Measurements from ENCODE around the gene SORCS2.

The SORCS2 gene

DNA sequence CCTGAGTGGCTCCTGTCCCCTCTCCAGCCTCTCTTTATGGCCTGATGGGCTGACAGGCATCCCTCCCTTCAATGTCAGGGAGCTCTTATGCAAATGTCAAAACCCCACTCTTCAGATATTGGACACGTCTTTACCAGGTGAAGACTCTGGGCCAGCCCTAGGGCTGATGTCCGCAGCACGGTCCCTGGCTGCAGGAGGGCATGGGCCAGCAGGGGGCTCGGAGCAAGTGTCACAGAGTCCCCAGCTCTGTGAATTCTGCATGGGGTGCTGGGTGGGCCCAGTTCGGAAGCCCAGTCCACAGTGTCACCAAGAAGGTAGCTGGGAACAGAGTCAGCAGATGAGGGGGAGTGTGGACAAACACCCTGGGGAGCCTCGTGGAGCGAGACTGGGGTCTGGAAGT is 282.0 kb downstream of the SORCS2 start:
- Histone ChIP-seq H3K27ac (ENCODE audit: low read length) (no peak overlapping the region), H3K9ac (ENCODE audit: low read length) (no peak overlapping the region), H4K20me1 (ENCODE audit: insufficient read depth, low read length) (no peaks in the 10 kb centered on the region), H3K9me3 (ENCODE audit: insufficient read depth, low read length) (no peaks in the 10 kb centered on the region), H3K4me2 (ENCODE audit: low read length) (no peak overlapping the region), H2AFZ (ENCODE audit: low read depth, low read length) (no peak overlapping the region), H3K4me1 (ENCODE audit: low read length) (no peaks in the 10 kb centered on the region), H3K4me3 (ENCODE audit: low read length) (no peak overlapping the region), H3K36me3 (replicated peaks; ENCODE audit: low read depth, low read length) (no peaks in the 10 kb centered on the region), H3K79me2 (ENCODE audit: low read length) (no peaks in the 10 kb centered on the region), H3K27me3 (ENCODE audit: low read depth, low read length) (no peaks in the 10 kb centered on the region)
- TF ChIP-seq EZH2phosphoT487 (IDR thresholded peaks at IDR 0.05; ENCODE audit: low read depth), result no peak
- TF ChIP-seq, protein P1, sequence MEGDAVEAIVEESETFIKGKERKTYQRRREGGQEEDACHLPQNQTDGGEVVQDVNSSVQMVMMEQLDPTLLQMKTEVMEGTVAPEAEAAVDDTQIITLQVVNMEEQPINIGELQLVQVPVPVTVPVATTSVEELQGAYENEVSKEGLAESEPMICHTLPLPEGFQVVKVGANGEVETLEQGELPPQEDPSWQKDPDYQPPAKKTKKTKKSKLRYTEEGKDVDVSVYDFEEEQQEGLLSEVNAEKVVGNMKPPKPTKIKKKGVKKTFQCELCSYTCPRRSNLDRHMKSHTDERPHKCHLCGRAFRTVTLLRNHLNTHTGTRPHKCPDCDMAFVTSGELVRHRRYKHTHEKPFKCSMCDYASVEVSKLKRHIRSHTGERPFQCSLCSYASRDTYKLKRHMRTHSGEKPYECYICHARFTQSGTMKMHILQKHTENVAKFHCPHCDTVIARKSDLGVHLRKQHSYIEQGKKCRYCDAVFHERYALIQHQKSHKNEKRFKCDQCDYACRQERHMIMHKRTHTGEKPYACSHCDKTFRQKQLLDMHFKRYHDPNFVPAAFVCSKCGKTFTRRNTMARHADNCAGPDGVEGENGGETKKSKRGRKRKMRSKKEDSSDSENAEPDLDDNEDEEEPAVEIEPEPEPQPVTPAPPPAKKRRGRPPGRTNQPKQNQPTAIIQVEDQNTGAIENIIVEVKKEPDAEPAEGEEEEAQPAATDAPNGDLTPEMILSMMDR (IDR thresholded peaks at IDR 0.05; ENCODE audit: low read depth, low read length), result no peak

DNA sequence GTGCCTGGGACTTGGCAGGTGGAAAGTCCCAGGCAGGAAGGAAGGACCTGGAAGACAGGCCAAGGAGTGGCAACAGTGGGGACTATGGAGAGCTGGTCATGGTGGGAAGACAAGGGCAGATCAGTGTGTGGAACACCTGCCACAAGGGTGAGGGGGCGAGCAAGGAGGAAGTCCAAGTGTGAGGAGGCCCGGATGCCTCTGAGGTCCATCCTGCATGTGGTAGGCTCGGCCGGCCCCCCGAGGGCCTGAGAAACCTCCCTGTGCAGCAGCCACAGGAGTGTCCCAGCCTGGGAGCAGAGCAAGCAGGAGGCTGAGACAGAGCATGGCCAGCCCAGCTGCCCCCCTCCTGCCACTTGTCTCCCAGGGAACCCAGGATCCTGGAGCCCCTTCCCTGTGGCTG is 282.9 kb downstream of the SORCS2 start:
- TF ChIP-seq, protein P1 (IDR thresholded peaks at IDR 0.05; ENCODE audit: low read depth, low read length), result no peak
- TF ChIP-seq EZH2phosphoT487 (IDR thresholded peaks at IDR 0.05; ENCODE audit: low read depth), result no peak
- no peaks in the 10 kb centered on the region for H4K20me1 ChIP-seq (ENCODE audit: insufficient read depth, low read length)
- no peak overlapping the region for H3K4me2 ChIP-seq (ENCODE audit: low read length)
- H3K27ac ChIP-seq (ENCODE audit: low read length), result no peak overlapping the region
- no peaks in the 10 kb centered on the region for H3K79me2 ChIP-seq (ENCODE audit: low read length)
- H3K36me3 ChIP-seq (replicated peaks; ENCODE audit: low read depth, low read length), result no peaks in the 10 kb centered on the region
- no peak overlapping the region for H2AFZ ChIP-seq (ENCODE audit: low read depth, low read length)
- no peak overlapping the region for H3K4me3 ChIP-seq (ENCODE audit: low read length)
- no peaks in the 10 kb centered on the region for H3K27me3 ChIP-seq (ENCODE audit: low read depth, low read length)
- H3K9me3 ChIP-seq (ENCODE audit: insufficient read depth, low read length), result no peaks in the 10 kb centered on the region
- no peaks in the 10 kb centered on the region for H3K4me1 ChIP-seq (ENCODE audit: low read length)
- no peak overlapping the region for H3K9ac ChIP-seq (ENCODE audit: low read length)

DNA sequence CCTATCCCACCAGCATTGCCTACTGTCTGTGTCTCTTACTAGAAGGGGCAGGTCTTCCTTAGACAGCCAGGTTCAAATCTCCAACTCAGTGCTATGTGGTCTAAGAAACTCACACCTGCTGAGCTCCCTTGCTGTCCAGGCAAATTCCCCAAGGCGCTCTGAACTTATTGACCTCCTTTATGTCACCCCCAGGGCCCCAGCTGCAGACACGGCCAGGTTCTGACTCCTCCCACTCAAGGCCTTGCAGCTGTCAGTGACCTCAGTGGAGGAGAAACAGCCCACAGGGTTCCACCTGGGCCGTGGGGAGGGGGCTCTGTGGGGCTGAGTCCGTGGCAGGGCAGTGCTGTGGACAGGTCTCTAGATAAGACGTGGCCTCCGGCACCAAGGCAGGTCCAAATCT is 284.5 kb downstream of the SORCS2 start:
- Histone ChIP-seq H3K4me2 (ENCODE audit: low read length) (no peak overlapping the region), H3K9ac (ENCODE audit: low read length) (no peak overlapping the region), H4K20me1 (ENCODE audit: insufficient read depth, low read length) (no peaks in the 10 kb centered on the region), H3K79me2 (ENCODE audit: low read length) (no peaks in the 10 kb centered on the region), H3K4me3 (ENCODE audit: low read length) (no peak overlapping the region), H3K36me3 (replicated peaks; ENCODE audit: low read depth, low read length) (no peaks in the 10 kb centered on the region), H2AFZ (ENCODE audit: low read depth, low read length) (no peak overlapping the region), H3K4me1 (ENCODE audit: low read length) (no peaks in the 10 kb centered on the region), H3K27me3 (ENCODE audit: low read depth, low read length) (no peaks in the 10 kb centered on the region), H3K9me3 (ENCODE audit: insufficient read depth, low read length) (no peaks in the 10 kb centered on the region), H3K27ac (ENCODE audit: low read length) (no peak overlapping the region)
- no peak for TF ChIP-seq EZH2phosphoT487 (IDR thresholded peaks at IDR 0.05; ENCODE audit: low read depth)
- TF ChIP-seq, protein P1 (IDR thresholded peaks at IDR 0.05; ENCODE audit: low read depth, low read length), result no peak

DNA sequence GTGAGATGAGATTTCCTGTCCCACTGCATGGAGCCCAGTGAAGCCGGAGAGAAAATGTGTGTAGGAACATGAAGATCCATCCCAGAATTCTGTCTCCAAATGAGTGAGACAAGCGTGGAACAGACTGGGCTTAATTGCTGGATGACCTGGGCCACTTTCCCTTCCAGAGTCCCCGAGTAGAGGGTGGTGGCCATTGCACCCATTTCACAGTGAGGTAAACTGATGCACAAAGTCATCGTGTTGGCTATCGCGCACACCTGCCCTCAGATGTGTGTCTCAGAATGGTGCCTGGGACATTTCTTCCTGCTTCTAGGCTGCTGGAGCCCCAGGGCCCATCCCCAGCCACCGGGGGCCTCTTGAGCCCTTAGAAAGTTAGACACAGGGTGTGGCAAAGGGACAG is 285.4 kb downstream of the SORCS2 start:
- Histone ChIP-seq H3K36me3 (replicated peaks; ENCODE audit: low read depth, low read length) (no peaks in the 10 kb centered on the region), H4K20me1 (ENCODE audit: insufficient read depth, low read length) (no peaks in the 10 kb centered on the region), H3K4me2 (ENCODE audit: low read length) (no peak overlapping the region), H3K27ac (ENCODE audit: low read length) (no peak overlapping the region), H2AFZ (ENCODE audit: low read depth, low read length) (no peak overlapping the region), H3K79me2 (ENCODE audit: low read length) (no peaks in the 10 kb centered on the region), H3K4me1 (ENCODE audit: low read length) (no peaks in the 10 kb centered on the region), H3K9ac (ENCODE audit: low read length) (no peak overlapping the region), H3K4me3 (ENCODE audit: low read length) (no peak overlapping the region), H3K27me3 (ENCODE audit: low read depth, low read length) (no peaks in the 10 kb centered on the region), H3K9me3 (ENCODE audit: insufficient read depth, low read length) (no peaks in the 10 kb centered on the region)
- TF ChIP-seq, protein P1 (IDR thresholded peaks at IDR 0.05; ENCODE audit: low read depth, low read length), result no peak
- TF ChIP-seq EZH2phosphoT487 (IDR thresholded peaks at IDR 0.05; ENCODE audit: low read depth), result no peak
